GM23248 (cell line): Measurements from ENCODE around the gene GRID2IP.

Experiments
- EZH2 ChIP-seq: fragments of 200-600 bp; sonication (generic); IDR thresholded peaks from 2 replicates; pipeline ENCODE4 v1.6.1; 2018; ENCODE audit warnings: antibody characterized with exemption, mild to moderate bottlenecking; ENCODE audit not compliant: insufficient read depth, poor library complexity, severe bottlenecking
- EZH2phosphoT487 ChIP-seq: fragments of 200-600 bp; sonication (generic); IDR thresholded peaks from 2 replicates; pipeline ENCODE4 v1.6.1; 2018; ENCODE audit warnings: antibody characterized with exemption, moderate library complexity, mild to moderate bottlenecking, low read depth; ENCODE audit not compliant: insufficient read depth

DNA sequence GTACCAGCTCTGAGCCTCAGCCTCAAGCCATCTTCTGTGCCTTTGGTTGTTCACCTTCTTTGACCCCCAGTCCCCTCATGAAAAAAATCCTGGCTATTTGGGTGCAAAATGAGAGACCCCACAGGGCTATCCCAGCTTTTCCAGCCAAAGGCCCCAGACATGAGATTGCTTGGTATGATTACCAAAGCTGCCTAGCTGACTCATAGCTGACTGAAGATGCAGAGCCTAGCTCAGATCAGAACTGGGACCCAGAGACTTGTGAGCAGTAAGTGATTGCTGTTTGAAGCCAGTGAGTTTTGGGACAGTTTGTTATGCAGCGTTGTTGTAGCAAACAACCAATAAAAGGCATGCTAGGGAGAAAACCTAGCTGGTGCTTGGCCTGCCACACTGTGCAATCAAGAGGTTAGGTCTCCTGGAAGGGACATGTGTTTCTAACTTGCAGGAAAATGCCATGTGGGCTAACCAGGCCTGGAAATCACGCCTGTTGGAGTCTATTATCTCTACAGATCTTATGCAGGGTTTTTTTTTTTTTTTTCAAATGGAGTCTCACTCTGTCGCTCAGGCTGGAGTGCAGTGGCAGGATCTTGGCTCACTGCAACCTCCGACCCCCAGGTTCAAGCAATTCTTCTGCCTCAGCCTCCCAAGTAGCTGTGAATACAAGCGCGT lies 55.5 kb downstream of the GRID2IP start:
- TF ChIP-seq EZH2 (no peak), EZH2phosphoT487 (no peak)
